ENCODE measurements around the gene ARID4B.

Gene ARID4B

GRCh38 chr1:235304549-235305451 is 23.2 kb downstream of the ARID4B start:
- Histone ChIP-seq H3K27me3 (ENCODE audit: low read depth, low read length) (no peaks in the 10 kb centered on the region), H4K20me1 (ENCODE audit: insufficient read depth, low read length) (peaks cover 65% of the 10 kb centered on the region), H3K4me1 (ENCODE audit: low read length) (peaks cover 5% of the 10 kb centered on the region; the same call in 1 of the 2 replicates), H3K4me2 (ENCODE audit: low read length) (no peak overlapping the region), H3K79me2 (ENCODE audit: low read length) (peaks cover 79% of the 10 kb centered on the region), H3K27ac (ENCODE audit: low read length) (no peak overlapping the region), H3K4me3 (ENCODE audit: low read length) (no peak overlapping the region), H3K36me3 (replicated peaks; ENCODE audit: low read depth, low read length) (peaks cover 3% of the 10 kb centered on the region), H3K9ac (ENCODE audit: low read length) (no peak overlapping the region), H3K9me3 (ENCODE audit: insufficient read depth, low read length) (no peaks in the 10 kb centered on the region), H2AFZ (ENCODE audit: low read depth, low read length) (no peak overlapping the region)
- TF ChIP-seq, protein P1, sequence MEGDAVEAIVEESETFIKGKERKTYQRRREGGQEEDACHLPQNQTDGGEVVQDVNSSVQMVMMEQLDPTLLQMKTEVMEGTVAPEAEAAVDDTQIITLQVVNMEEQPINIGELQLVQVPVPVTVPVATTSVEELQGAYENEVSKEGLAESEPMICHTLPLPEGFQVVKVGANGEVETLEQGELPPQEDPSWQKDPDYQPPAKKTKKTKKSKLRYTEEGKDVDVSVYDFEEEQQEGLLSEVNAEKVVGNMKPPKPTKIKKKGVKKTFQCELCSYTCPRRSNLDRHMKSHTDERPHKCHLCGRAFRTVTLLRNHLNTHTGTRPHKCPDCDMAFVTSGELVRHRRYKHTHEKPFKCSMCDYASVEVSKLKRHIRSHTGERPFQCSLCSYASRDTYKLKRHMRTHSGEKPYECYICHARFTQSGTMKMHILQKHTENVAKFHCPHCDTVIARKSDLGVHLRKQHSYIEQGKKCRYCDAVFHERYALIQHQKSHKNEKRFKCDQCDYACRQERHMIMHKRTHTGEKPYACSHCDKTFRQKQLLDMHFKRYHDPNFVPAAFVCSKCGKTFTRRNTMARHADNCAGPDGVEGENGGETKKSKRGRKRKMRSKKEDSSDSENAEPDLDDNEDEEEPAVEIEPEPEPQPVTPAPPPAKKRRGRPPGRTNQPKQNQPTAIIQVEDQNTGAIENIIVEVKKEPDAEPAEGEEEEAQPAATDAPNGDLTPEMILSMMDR (IDR thresholded peaks at IDR 0.05; ENCODE audit: low read depth, low read length), result no peak
- no peak for TF ChIP-seq EZH2phosphoT487 (IDR thresholded peaks at IDR 0.05; ENCODE audit: low read depth)

GRCh38 chr1:235302143-235302542 is 25.8 kb downstream of the ARID4B start:
- no peak overlapping the region for H2AFZ ChIP-seq (ENCODE audit: low read depth, low read length)
- H3K4me1 ChIP-seq (ENCODE audit: low read length), result peaks cover 5% of the 10 kb centered on the region; the same call in 1 of the 2 replicates
- H3K9ac ChIP-seq (ENCODE audit: low read length), result no peak overlapping the region
- H3K4me3 ChIP-seq (ENCODE audit: low read length), result no peak overlapping the region
- no peak overlapping the region for H3K27ac ChIP-seq (ENCODE audit: low read length)
- peaks cover 93% of the 10 kb centered on the region for H3K79me2 ChIP-seq (ENCODE audit: low read length)
- no peak overlapping the region for H3K4me2 ChIP-seq (ENCODE audit: low read length)
- no peak for TF ChIP-seq EZH2phosphoT487 (IDR thresholded peaks at IDR 0.05; ENCODE audit: low read depth)
- TF ChIP-seq, protein P1 (IDR thresholded peaks at IDR 0.05; ENCODE audit: low read depth, low read length), result no peak
- H4K20me1 ChIP-seq (ENCODE audit: insufficient read depth, low read length), result peaks cover 79% of the 10 kb centered on the region
- no peaks in the 10 kb centered on the region for H3K27me3 ChIP-seq (ENCODE audit: low read depth, low read length)
- peaks cover 1% of the 10 kb centered on the region for H3K36me3 ChIP-seq (replicated peaks; ENCODE audit: low read depth, low read length)
- no peaks in the 10 kb centered on the region for H3K9me3 ChIP-seq (ENCODE audit: insufficient read depth, low read length)

DNA sequence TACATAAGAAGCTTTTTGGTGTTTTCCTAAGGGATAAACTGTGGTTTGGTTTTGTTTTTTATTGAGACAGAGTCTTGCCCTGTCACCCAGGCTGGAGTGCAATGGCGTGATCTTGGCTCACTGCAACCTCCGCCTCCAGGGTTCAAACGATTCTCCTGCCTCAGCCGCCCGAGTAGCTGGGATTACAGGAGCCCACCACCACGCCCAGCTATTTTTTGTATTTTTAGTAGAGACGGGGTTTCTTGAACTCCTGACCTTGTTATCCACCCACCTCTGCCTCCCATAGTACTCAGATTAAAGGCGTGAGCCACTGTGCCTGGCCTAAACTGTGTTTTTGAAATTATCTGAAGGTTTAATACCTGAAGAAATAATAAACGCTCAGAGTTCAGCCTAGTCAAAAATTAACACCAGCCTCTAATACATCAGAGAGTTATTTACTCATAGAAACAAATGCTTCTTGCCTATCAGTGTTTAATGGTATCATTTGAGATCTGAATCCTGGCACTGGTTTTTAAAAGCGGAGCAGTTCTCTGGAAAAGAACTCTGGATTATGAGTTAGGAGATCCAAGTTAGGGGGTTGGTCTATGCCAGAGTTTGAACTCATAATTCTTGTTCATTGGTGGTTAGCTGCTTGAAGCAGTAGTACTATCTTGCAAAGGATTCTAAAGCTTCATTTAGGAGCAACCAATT is 28.7 kb downstream of the ARID4B start:
- Histone ChIP-seq H2AFZ (ENCODE audit: low read depth, low read length) (no peak overlapping the region), H3K4me2 (ENCODE audit: low read length) (no peak overlapping the region), H4K20me1 (ENCODE audit: insufficient read depth, low read length) (peaks cover 73% of the 10 kb centered on the region), H3K4me1 (ENCODE audit: low read length) (no peaks in the 10 kb centered on the region), H3K27ac (ENCODE audit: low read length) (no peak overlapping the region), H3K9ac (ENCODE audit: low read length) (no peak overlapping the region), H3K4me3 (ENCODE audit: low read length) (no peak overlapping the region), H3K36me3 (replicated peaks; ENCODE audit: low read depth, low read length) (no peaks in the 10 kb centered on the region), H3K27me3 (ENCODE audit: low read depth, low read length) (no peaks in the 10 kb centered on the region), H3K79me2 (ENCODE audit: low read length) (peaks cover 93% of the 10 kb centered on the region), H3K9me3 (ENCODE audit: insufficient read depth, low read length) (no peaks in the 10 kb centered on the region)
- TF ChIP-seq EZH2phosphoT487 (IDR thresholded peaks at IDR 0.05; ENCODE audit: low read depth), result no peak
- TF ChIP-seq, protein P1 (IDR thresholded peaks at IDR 0.05; ENCODE audit: low read depth, low read length), result no peak

GRCh38 chr1:235298758-235299157 is 29.2 kb downstream of the ARID4B start:
- H3K27ac ChIP-seq (ENCODE audit: low read length), result no peak overlapping the region
- H4K20me1 ChIP-seq (ENCODE audit: insufficient read depth, low read length), result peaks cover 72% of the 10 kb centered on the region
- H3K4me2 ChIP-seq (ENCODE audit: low read length), result no peak overlapping the region

More at GRCh38 chr1:235298758-235299157, 29.2 kb downstream of the ARID4B start:
- H3K9ac ChIP-seq (ENCODE audit: low read length), result no peak overlapping the region
- H3K4me1 ChIP-seq (ENCODE audit: low read length), result no peaks in the 10 kb centered on the region
- no peaks in the 10 kb centered on the region for H3K27me3 ChIP-seq (ENCODE audit: low read depth, low read length)
- no peak overlapping the region for H2AFZ ChIP-seq (ENCODE audit: low read depth, low read length)
- no peak overlapping the region for H3K4me3 ChIP-seq (ENCODE audit: low read length)
- H3K36me3 ChIP-seq (replicated peaks; ENCODE audit: low read depth, low read length), result no peaks in the 10 kb centered on the region
- TF ChIP-seq, protein P1 (IDR thresholded peaks at IDR 0.05; ENCODE audit: low read depth, low read length), result no peak
- TF ChIP-seq EZH2phosphoT487 (IDR thresholded peaks at IDR 0.05; ENCODE audit: low read depth), result no peak
- peaks cover 93% of the 10 kb centered on the region for H3K79me2 ChIP-seq (ENCODE audit: low read length)
- no peaks in the 10 kb centered on the region for H3K9me3 ChIP-seq (ENCODE audit: insufficient read depth, low read length)
